ELR (cell line): Measurements from ENCODE around the gene CEACAM3.
"Not testable (repeated sequence)": the region's sequence is repeated elsewhere in the genome, so short reads cannot be mapped to it uniquely, and the experiment has no call there.

ENCODE experiments used
- DNase-seq: peaks from one replicate; pipeline ENCODE4 v3.0.0-alpha.2; 2015; ENCODE audit warnings: low read depth

Gene CEACAM3

DNA sequence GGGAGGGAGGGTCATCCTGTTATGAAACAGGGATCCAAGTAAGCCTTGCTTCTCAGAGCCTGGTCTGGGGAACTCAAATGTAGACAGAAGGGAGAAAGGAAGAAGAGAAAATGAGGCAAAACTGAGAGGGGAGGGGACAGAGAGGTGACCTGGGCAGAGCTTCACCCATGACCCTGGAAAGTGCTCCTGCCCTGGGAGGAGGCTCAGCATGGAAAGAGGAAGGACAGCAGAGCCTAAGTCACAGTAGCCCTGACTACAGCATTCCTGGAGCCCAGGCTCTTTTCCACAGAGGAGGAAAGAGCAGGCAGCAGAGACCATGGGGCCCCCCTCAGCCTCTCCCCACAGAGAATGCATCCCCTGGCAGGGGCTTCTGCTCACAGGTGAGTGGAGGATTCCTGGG lies at the start of gene CEACAM3:
Gene CEACAM3 (plus strand): TSS at position 226 of the 400 bp plus-strand sequence. CDS start 91 bp downstream, at position 317.
- no peak for DNase-seq

DNA sequence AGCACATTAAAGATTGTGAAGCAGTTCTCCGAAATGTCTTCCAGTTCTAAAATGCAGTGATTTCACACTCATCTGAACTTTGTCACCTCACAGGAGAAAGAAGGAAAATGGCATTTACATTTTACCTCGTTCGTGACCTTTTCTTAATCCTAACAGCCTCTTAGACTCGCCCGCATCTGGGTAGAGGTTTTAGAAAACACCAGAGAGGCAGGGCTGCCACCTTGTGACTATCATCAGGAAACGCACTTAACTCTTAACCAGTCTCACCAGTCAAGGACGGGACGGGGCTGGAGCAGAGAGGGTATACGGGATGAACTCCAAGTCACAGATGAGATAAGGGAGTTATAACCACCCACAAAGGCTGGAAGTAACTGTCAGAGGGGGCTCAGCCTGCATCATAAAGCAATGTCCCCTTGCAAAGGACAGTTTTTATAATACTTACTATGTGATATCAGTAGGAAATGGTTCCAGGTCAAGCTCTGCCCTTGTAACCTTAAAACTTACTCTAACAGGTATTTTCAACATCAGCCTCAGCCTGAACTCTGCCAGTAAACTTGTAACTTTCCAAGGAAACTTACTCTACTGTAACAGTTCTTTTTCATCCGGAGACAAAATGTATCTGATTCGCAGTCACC lies 49.7 kb upstream of the CEACAM3 start:
- peak; percentile 60 for DNase-seq

DNA sequence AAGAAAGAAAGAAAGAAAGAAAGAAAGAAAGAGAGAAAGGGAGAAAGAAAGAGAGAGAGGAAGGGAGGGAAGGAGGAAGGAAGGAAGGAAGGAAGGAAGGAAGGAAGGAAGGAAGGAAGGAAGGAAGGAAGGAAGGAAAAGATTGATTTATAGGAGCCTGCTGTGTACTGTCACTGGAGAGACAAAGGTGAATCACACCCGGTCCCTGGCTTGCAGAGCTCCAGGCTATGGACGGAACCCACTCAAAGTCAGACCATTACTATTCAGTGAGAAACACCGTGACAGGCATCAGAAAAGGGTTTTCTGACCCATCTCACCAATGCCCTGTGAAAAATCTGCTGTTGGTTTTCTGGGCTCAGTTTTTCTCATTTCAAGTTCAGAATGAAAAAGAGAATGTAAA lies 48.4 kb upstream of the CEACAM3 start:
- no peak for DNase-seq

DNA sequence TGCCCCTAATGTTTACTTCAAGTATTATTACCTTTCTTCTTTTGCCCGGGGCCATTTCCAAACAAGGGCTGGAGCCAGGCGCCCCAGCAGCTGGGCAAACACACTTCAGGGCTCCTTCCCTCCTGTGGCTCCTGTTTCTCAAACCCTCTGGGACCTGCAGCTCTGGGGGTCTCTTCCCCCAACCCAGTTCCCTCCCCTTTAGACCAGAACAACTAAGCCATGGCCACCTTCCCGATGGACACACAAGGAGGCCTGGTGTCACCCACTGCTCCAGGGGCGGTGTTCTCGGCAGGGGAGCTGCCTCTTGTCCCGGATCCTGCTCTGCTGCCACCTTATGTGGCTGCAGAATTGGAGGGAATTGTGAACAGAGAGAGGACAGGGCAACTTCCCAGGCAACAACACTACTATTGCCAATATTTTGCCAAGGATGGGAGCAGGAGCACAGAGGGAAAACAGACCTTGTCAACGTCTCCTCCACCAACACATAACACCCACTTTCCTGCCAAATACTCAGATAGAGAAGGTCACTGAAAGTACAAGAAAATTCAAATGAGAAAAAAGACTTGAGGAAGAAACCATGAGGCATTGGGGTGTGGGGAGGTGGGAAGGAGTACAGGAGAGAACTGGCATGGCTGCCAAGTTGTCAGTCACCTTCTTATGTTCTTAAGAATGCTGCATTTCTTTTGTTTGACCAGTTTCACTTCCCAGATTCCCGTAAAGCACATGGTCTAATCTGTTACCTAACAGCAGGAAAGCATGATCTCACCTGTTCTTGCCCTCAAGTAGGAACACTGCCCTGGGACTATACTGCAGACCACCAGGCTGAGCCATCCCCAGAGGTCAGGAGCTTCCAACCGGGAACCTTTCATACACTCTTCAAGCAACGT lies 45.9 kb upstream of the CEACAM3 start:
- DNase-seq, result not testable (repeated sequence)

DNA sequence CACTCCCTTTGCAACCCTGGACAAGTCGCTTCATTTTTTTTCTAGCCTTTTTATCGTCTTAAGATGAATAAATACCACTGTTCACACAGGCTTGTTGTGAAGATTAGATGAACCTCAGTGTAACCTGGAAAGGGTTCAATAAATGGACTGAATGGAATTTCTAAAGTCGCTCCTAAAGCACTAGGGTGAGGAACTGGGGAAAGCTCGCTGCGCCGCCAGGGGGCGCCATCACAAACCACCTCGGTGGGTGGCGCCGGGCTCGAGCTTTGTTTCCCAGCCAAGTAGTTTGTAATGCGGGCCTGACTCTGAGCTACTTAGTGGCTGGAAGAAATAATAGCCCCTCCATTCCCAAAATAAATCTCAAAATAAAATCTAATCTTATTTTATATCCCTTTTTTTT lies 43.2 kb upstream of the CEACAM3 start:
- peak; percentile 48 for DNase-seq

DNA sequence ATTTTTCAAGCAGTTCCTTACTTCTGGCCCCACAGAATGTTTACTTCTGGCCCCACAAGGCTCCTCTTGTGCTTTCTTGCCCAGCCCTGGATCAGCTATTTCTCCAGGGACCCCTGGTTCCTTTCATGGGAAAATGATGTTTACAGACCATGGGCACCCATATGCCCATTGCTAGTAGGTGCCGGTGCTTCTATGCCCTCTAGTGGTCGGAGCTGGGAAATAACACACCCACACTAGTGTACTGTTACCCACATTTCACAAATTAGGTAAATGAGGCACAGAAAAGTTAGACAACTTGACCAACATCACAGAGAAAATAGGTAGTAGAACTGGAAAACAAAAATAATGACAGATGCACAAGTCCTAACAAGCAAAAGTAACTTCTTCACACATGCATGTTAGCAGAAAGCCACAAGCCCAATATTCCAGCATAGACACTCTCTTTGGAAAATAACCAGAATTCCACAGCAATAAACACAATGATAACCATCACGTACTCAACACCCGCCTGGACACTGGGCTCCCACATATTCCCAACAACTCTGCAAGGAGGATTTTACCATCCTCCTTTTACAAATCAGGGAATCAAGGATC lies 42.4 kb upstream of the CEACAM3 start:
- peak; percentile 55 for DNase-seq

DNA sequence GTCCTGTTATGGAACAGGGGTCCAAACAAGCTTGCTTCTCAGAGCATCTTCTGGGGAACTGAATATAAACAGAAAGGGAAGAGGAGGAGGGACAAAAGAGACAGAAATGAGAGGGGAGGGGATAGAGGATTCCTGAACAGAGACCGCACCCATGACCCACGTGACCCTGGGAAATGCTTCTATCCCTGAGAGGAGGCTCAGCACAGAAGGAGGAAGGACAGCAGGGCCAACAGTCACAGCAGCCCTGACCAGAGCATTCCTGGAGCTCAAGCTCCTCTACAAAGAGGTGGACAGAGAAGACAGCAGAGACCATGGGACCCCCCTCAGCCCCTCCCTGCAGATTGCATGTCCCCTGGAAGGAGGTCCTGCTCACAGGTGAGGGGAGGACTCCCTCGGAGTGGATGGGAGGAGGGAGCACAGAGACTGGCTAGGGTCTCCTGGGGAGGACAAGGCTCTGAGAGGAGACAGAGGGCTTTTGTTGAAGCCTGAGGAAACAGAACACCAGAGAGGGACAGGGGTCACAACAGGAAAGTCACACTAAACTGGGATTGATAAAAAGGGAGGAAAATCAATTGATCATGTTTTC lies 41.0 kb upstream of the CEACAM3 start, which contains the start of gene CEACAM6:
Gene CEACAM6 (plus strand): TSS at position 203 of the 586 bp plus-strand sequence. CDS start 109 bp downstream, at position 312.
- no peak for DNase-seq

DNA sequence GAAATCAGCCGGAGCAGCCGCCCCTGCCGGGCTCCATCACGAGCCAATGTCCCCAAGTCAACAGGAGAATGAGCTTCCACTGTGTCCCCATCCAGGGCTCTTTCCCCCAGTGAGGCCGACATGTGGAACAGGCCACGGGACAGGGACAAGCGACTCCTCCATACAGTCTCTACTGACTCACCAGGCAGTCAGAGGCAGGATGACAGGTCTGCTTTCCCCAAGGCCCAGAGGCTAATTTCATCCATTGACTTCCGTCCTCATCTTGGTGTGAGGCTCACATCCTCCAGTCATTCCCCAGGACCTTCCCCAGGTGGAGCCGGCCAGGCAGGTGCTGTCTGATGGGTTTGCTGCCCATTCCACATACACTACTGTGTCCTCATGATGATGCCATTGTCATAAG lies 37.5 kb upstream of the CEACAM3 start:
- peak; percentile 43 for DNase-seq

DNA sequence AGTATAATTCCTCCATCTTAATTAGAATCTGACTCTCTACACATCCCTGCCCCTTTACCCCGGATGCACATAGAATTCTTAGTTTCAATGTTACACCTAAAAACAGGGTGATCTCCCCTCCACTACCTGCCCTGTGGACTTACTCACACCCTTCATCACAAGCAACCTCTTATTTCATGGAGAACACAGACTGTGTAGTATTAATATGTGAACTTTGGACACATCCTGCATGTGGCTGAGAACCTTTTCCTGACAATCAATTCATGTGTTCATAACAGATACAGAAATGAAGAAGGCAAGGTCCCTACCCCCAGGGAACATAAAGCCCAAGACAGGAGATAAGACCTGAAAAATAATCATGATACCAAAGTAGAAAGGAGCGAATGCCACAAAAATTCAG lies 29.3 kb upstream of the CEACAM3 start:
- no peak for DNase-seq

DNA sequence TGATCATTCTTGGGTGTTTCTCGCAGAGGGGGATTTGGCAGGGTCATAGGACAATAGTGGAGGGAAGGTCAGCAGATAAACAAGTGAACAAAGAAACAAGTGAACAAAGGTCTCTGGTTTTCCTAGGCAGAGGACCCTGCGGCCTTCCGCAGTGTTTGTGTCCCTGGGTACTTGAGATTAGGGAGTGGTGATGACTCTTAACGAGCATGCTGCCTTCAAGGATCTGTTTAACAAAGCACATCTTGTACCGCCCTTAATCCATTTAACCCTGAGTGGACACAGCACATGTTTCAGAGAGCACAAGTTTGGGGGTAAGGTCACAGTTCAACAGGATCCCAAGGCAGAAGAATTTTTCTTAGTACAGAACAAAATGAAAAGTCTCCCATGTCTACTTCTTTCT lies 28.3 kb upstream of the CEACAM3 start:
- not testable (repeated sequence) for DNase-seq

DNA sequence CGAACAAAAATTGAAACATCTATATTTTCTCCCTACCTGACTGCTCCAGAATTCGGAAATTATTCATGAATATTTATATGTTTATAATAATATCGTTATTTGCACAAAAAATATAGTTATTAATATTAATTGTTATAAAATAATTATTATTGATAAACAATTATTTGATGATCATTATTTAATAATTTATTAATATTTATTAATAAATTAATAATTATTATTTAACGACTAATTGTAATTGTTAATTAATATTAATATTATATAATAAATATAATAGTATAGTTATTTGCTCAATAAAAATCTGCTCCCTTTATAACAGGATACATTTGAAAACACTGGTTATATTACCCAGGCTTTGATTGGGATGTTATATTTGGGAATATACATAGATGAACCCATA lies 26.8 kb upstream of the CEACAM3 start:
- no peak for DNase-seq

DNA sequence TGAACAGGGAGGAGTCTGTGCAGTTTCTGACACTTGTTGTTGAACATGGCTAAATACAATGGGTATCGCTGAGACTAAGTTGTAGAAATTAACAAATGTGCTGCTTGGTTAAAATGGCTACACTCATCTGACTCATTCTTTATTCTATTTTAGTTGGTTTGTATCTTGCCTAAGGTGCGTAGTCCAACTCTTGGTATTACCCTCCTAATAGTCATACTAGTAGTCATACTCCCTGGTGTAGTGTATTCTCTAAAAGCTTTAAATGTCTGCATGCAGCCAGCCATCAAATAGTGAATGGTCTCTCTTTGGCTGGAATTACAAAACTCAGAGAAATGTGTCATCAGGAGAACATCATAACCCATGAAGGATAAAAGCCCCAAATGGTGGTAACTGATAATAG lies 25.0 kb upstream of the CEACAM3 start:
- DNase-seq, result no peak

DNA sequence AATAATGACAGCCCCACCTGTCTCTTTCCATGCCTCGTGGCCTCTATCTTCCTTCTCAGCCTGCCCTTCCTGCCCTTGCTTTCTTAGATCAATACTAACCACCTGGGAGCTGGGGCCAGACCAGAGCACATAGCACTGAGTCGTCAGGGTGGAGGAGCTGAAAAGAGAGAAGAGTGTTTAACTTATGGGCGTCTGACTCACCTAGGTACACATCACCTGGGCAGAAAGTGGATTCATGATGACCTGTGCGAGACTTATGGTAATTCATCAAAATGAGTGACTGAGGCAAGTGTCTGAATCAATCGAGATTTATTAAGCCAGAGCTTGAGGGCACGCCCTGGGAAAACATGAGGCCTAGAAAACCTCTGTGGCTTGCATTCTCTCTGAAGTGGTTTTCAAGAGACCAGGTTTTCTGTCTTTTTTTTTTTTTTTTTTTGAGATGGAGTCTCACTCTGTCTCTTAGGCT lies 21.8 kb upstream of the CEACAM3 start:
- no peak for DNase-seq

DNA sequence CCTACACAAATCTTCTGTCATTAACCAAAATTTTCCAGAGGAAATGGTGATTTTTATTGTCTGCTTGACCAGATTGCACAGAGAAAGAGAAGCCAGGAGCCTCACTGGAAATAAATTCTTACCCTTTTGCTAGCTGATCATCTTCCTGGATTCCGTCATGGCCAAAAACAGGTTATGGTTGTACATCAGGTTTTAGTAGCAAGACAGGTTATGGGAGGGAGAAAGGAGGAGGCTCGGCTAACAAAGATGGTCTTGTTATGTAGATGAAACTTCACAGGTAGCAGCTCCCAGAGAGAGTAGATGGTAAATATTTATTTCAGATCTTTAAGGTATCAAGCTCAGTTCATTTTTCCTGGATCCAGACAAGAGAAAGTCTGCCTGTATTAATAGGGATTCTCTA lies 19.7 kb upstream of the CEACAM3 start:
- no peak for DNase-seq

DNA sequence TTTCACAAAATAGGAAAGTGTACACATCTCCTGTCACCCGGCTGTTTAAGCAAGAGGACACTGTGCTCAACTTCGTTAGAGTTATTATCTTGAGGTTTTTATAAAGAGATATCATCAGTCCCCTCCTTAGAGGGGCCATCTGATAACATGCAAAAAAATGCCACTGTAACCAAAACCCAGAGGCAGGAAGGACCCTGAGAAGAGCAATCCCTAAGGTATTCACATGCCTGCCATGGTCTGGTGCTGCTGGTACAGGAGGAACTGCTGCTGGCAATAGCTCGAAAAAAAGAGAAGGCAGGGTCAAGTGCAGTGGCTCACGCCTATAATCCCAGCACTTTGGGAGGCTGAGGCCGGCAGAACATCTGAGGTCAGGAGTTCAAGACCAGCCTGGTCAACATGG lies 12.8 kb upstream of the CEACAM3 start:
- no peak for DNase-seq

DNA sequence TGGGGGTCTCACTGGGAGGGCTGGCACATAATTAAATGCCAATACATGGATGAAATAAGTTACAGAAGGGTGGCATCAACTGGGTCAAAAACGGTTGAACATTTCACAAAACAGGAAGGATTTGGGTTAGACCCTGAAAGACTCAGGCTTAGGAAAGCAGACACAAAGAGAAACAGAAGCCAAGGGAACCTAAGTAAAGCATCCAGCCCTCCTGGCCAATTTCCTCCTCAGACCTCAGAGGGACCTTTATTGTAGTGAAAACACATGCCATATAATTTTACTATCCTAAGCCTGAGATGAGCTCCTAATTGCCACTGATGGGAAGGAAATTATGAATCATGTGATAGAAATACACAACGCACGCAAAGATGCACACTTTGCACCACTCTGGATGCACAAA lies 12.1 kb upstream of the CEACAM3 start:
- DNase-seq, result no peak

DNA sequence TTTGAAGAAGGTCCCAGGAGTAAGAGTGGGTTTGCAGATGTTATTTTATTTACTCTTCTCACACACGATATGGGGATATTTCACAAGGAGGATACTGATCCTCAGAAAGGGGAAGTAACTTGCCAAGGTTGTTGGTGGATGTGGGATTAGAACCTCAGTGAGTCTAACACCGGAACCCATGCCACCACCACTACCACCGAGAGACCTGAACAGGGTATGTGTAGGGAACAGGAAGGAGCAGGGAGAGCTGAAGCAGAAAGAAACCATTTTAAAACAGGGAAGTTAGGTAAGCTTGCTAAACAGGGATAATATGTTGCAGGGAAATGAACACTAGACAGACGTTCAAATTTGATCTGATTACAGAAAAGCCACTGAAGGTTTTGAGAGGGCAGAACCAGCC lies 11.6 kb upstream of the CEACAM3 start:
- DNase-seq, result no peak

DNA sequence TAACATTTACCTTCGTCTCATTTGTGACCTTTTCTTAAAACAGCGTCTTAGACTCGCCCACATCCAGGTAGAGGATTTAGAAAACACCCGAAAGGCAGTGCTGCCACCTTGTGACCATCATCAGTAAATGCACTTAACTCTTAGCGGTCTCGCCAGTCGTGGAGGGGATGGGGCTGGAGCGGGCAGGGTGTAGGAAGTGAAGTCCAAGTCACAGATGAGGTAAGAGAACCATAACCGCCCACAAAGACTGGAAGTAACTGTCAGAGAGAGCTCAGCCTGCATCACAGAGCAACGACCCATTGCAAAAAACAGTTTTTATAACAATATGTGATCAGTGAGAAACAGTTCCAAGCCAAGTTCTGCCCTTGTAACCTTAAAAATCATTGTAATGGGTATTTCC lies 10.7 kb upstream of the CEACAM3 start:
- DNase-seq, result peak; percentile 70

DNA sequence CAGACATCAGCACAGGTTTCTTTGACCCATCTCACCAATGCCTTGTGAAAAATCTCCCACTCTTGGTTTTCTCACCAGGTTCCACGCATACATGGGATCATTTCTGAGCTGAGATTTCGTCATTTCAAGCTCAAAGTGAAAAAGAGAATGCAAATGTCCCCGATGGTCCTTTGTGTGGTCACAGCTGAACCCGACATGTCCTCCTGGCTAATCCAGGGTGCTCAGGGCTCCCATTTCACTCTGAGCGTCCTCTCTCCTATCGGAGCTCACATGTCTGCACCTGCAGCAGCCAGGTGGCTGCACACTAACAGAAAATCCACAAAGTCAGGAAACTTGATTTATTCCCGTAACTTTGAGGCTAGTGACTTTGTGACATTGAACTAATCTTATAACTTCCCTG lies 9.3 kb upstream of the CEACAM3 start:
- no peak for DNase-seq

DNA sequence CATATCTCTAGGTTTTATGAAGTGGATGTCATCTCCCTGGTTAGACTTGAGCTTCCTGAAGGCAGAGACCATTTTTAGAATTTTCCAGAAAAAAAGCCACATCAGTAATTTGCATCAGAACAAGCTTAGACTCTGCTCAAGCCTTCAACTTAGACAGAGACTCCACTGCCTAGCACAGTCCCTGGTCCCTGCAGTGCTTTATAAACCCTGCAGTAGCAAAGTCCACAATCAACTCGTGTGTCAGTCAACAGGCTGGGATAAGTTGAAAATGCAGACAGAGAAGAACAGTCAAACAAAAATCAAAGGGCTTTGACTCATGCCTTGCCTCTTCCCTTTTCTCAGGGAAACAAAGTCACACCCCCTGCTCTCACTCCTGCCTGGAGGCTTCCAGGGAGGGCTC lies 7.9 kb upstream of the CEACAM3 start:
- DNase-seq, result not testable (repeated sequence)

DNA sequence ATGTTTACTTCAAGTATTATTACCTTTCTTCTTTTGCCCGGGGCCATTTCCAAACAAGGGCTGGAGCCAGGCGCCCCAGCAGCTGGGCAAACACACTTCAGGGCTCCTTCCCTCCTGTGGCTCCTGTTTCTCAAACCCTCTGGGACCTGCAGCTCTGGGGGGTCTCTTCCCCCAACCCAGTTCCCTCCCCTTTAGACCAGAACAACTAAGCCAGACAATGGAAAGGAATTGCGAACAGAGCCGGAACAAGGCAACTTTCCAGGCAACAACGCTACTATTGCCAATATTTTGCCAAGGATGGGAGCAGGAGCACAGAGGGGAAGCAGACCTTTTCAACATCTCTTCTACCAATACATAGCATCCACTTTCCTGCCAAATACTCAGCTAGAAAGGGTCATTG lies 7.3 kb upstream of the CEACAM3 start:
- DNase-seq, result not testable (repeated sequence)
